HEK293 (cell line): ENCODE data around the gene CCDC9B.

Experiments
- HOXD13 ChIP-seq: sonication (generic); formaldehyde crosslinking; IDR thresholded peaks from 2 replicates; pipeline ENCODE4 v1.8.0; 2022; ENCODE audit warnings: missing genetic modification reagents, borderline replicate concordance
- MZF1 ChIP-seq: fragments of 450-650 bp; formaldehyde crosslinking; IDR thresholded peaks from 2 replicates; pipeline ENCODE4 v1.5.1; 2017; ENCODE audit warnings: missing biosample characterization, missing genetic modification characterization, borderline replicate concordance
- PATZ1 ChIP-seq: fragments of 450-650 bp; formaldehyde crosslinking; IDR thresholded peaks from 2 replicates; pipeline ENCODE4 v1.5.1; 2016; ENCODE audit warnings: missing biosample characterization, missing genetic modification characterization
- TCF7L2 ChIP-seq: IDR thresholded peaks from 2 replicates; pipeline ENCODE4 v1.6.1; 2011; ENCODE audit warnings: low read depth, mild to moderate bottlenecking, inconsistent platforms, low read length, moderate library complexity, borderline replicate concordance
- ZFP69B ChIP-seq: fragments of 450-650 bp; formaldehyde crosslinking; IDR thresholded peaks from 2 replicates; pipeline ENCODE4 v1.5.1; 2016; ENCODE audit warnings: missing biosample characterization, missing genetic modification characterization
- ZNF146 ChIP-seq: fragments of 450-650 bp; formaldehyde crosslinking; IDR thresholded peaks from 2 replicates; pipeline ENCODE4 v1.5.1; 2016; ENCODE audit warnings: missing biosample characterization, missing genetic modification characterization
- ZNF23 ChIP-seq: fragments of 450-650 bp; formaldehyde crosslinking; IDR thresholded peaks from 2 replicates; pipeline ENCODE4 v1.5.1; 2016; ENCODE audit warnings: missing biosample characterization, missing genetic modification characterization, borderline replicate concordance
- ZNF394 ChIP-seq: fragments of 450-650 bp; formaldehyde crosslinking; IDR thresholded peaks from 2 replicates; pipeline ENCODE4 v1.5.1; 2016; ENCODE audit warnings: missing biosample characterization, missing genetic modification characterization, mild to moderate bottlenecking, moderate library complexity, borderline replicate concordance
- ZNF670 ChIP-seq: fragments of 450-650 bp; formaldehyde crosslinking; IDR thresholded peaks from 2 replicates; pipeline ENCODE4 v1.5.1; 2016; ENCODE audit warnings: missing biosample characterization, missing genetic modification characterization, low read depth
- ZNF747 ChIP-seq: fragments of 450-650 bp; formaldehyde crosslinking; IDR thresholded peaks from 2 replicates; pipeline ENCODE4 v1.5.1; 2016; ENCODE audit warnings: missing biosample characterization, missing genetic modification characterization
- ZNF792 ChIP-seq: fragments of 450-650 bp; formaldehyde crosslinking; IDR thresholded peaks from 2 replicates; pipeline ENCODE4 v1.5.1; 2016; ENCODE audit warnings: missing biosample characterization, missing genetic modification characterization
- TF ChIP-seq, protein P1 (sequence below): fragments of 450-650 bp; formaldehyde crosslinking; IDR thresholded peaks from 2 replicates; pipeline ENCODE4 v1.5.1; 2016; ENCODE audit warnings: missing biosample characterization, missing genetic modification characterization
- TF ChIP-seq, protein P2 (sequence below): fragments of 450-650 bp; formaldehyde crosslinking; IDR thresholded peaks from 2 replicates; pipeline ENCODE4 v1.5.1; 2016; ENCODE audit warnings: missing biosample characterization, missing genetic modification characterization

DNA sequence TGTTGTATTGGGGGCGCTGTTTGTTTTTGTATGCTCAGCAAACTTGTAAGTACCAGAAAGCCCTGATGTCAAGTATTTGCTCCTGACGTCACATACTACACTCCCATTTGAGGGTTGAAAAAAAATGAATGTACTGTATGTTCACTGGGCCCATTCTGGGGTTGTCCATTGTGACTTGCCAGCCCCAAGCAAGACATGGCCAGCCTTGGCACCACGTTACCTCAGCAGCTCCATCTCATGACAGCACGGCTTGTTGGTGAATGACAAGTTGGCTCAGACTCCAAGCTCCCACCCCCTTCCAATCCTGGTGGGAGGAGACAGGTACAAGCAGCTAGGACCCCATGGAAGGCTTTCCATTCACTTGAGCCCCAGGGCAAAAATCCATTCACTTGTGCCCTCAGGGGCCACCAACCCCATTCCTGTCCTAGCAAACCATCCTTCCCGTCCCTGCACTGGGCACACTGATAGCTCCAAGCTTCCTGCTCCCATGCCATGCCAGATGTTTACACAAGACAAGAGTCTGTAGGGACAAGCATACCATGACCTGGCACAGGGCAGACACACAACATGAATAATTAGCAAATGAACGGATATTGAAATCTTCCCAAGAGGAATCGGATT lies 11.7 kb upstream of the CCDC9B start:
- TF ChIP-seq ZNF792 (tag by site-specific recombination) (no peak), ZNF394 (tag by site-specific recombination) (no peak), ZNF23 (tag by site-specific recombination) (no peak), PATZ1 (tag by site-specific recombination) (no peak), ZNF747 (tag by site-specific recombination) (no peak), ZNF670 (no peak), MZF1 (no peak), TCF7L2 (no peak), HOXD13 (no peak), ZNF146 (tag by site-specific recombination) (no peak), ZFP69B (tag by site-specific recombination) (no peak)
- TF ChIP-seq, protein P1, sequence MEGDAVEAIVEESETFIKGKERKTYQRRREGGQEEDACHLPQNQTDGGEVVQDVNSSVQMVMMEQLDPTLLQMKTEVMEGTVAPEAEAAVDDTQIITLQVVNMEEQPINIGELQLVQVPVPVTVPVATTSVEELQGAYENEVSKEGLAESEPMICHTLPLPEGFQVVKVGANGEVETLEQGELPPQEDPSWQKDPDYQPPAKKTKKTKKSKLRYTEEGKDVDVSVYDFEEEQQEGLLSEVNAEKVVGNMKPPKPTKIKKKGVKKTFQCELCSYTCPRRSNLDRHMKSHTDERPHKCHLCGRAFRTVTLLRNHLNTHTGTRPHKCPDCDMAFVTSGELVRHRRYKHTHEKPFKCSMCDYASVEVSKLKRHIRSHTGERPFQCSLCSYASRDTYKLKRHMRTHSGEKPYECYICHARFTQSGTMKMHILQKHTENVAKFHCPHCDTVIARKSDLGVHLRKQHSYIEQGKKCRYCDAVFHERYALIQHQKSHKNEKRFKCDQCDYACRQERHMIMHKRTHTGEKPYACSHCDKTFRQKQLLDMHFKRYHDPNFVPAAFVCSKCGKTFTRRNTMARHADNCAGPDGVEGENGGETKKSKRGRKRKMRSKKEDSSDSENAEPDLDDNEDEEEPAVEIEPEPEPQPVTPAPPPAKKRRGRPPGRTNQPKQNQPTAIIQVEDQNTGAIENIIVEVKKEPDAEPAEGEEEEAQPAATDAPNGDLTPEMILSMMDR, result no peak
- TF ChIP-seq, protein P2, sequence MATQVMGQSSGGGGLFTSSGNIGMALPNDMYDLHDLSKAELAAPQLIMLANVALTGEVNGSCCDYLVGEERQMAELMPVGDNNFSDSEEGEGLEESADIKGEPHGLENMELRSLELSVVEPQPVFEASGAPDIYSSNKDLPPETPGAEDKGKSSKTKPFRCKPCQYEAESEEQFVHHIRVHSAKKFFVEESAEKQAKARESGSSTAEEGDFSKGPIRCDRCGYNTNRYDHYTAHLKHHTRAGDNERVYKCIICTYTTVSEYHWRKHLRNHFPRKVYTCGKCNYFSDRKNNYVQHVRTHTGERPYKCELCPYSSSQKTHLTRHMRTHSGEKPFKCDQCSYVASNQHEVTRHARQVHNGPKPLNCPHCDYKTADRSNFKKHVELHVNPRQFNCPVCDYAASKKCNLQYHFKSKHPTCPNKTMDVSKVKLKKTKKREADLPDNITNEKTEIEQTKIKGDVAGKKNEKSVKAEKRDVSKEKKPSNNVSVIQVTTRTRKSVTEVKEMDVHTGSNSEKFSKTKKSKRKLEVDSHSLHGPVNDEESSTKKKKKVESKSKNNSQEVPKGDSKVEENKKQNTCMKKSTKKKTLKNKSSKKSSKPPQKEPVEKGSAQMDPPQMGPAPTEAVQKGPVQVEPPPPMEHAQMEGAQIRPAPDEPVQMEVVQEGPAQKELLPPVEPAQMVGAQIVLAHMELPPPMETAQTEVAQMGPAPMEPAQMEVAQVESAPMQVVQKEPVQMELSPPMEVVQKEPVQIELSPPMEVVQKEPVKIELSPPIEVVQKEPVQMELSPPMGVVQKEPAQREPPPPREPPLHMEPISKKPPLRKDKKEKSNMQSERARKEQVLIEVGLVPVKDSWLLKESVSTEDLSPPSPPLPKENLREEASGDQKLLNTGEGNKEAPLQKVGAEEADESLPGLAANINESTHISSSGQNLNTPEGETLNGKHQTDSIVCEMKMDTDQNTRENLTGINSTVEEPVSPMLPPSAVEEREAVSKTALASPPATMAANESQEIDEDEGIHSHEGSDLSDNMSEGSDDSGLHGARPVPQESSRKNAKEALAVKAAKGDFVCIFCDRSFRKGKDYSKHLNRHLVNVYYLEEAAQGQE (tag by site-specific recombination), result no peak
